PC-3 (cell line): Measurements from ENCODE around the gene CA10.

ENCODE experiments used
- EZH2 ChIP-seq: fragments of 300-600 bp; sonication (generic); IDR thresholded peaks from one replicate; pipeline ENCODE4 v1.6.1; 2017; ENCODE audit warnings: antibody characterized with exemption, mild to moderate bottlenecking, low read length; ENCODE audit not compliant: unreplicated experiment
- EZH2phosphoT487 ChIP-seq: fragments of 300-600 bp; sonication (generic); IDR thresholded peaks from 2 replicates; pipeline ENCODE4 v1.6.1; 2018; ENCODE audit warnings: mild to moderate bottlenecking, antibody characterized with exemption, low read length, borderline replicate concordance
- TF ChIP-seq, protein P1 (sequence below): fragments of 300-600 bp; sonication (generic); conservative IDR thresholded peaks from 2 replicates; pipeline ENCODE4 v1.5.1; 2017; ENCODE audit warnings: antibody characterized with exemption, low read depth, mild to moderate bottlenecking, low read length

DNA sequence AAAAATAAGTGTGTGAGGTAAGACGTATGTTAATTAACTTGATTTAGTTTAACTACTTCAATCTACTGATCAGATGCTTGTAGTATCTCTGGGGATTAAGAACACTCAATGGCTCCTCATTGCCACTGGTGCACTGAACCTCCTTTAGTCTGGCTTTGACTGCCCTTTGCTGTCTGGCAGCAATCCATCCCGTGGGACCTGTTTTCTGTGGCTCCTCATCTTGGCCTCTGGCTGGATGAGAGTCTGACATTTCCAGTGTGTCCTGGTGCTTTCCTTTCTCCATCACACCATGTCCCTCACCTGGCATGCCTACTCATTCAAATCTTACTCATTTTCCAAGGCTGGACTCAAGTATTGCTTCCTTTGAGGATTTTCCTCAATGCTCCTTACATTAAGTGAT is 212.2 kb downstream of the CA10 start:
- TF ChIP-seq EZH2 (no peak), EZH2phosphoT487 (no peak)
- TF ChIP-seq, protein P1, sequence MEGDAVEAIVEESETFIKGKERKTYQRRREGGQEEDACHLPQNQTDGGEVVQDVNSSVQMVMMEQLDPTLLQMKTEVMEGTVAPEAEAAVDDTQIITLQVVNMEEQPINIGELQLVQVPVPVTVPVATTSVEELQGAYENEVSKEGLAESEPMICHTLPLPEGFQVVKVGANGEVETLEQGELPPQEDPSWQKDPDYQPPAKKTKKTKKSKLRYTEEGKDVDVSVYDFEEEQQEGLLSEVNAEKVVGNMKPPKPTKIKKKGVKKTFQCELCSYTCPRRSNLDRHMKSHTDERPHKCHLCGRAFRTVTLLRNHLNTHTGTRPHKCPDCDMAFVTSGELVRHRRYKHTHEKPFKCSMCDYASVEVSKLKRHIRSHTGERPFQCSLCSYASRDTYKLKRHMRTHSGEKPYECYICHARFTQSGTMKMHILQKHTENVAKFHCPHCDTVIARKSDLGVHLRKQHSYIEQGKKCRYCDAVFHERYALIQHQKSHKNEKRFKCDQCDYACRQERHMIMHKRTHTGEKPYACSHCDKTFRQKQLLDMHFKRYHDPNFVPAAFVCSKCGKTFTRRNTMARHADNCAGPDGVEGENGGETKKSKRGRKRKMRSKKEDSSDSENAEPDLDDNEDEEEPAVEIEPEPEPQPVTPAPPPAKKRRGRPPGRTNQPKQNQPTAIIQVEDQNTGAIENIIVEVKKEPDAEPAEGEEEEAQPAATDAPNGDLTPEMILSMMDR: no peak
